Hematopoietic multipotent progenitor cell treated with erythropoietin and hydrocortisone succinate and interleukin-3 and kit ligand, for 4 days (in vitro differentiated cells): ENCODE data around the gene KRT71.

Experiments
- DNase-seq: peaks from one replicate; pipeline ENCODE4 v3.0.0-alpha.2; 2015

KRT71 gene

GRCh38 chr12:52534482-52534881, 18.5 kb downstream of the KRT71 start:
- peak; percentile 11 for DNase-seq

DNA sequence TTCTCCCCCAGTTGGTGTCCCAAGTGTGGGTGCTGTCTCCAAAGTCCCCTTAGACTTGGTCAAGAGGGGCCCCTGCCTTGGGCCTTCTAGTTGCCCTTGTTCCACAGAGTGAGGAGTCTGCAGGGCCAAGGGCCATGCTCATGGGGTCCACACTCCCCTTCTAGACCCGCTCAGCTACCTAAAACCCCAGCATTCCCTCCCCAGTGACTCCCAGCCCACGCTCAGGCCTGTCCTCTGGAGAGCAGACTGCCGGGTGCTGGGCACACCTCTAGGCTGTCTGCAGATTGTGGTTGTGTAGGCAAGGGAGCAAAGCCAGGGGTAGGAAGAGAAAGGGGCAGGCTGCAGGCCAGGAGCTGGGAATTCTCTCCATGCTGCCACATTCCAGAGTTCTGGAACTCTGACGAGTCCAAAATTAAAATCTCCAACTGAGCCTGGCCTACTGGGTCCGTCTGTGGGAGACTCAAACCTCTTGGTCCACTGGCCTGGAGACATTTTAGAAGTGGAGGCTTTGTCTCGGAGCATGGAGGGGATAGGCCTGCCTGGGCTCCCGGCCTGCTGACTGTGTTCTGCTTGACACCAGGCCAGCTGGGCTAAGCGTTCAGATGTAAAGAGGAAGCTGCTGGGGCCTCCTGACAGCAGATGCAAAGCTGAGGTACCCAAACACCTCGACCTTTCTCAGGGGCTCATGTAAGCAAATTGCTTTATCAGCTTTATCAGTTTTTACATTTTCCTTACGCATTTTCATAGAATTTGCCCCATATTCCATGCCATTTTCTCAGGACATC, 19.1 kb downstream of the KRT71 start:
- peak; percentile 5 for DNase-seq

GRCh38 chr12:52532636-52533035, 20.3 kb downstream of the KRT71 start:
- no peak for DNase-seq

DNA sequence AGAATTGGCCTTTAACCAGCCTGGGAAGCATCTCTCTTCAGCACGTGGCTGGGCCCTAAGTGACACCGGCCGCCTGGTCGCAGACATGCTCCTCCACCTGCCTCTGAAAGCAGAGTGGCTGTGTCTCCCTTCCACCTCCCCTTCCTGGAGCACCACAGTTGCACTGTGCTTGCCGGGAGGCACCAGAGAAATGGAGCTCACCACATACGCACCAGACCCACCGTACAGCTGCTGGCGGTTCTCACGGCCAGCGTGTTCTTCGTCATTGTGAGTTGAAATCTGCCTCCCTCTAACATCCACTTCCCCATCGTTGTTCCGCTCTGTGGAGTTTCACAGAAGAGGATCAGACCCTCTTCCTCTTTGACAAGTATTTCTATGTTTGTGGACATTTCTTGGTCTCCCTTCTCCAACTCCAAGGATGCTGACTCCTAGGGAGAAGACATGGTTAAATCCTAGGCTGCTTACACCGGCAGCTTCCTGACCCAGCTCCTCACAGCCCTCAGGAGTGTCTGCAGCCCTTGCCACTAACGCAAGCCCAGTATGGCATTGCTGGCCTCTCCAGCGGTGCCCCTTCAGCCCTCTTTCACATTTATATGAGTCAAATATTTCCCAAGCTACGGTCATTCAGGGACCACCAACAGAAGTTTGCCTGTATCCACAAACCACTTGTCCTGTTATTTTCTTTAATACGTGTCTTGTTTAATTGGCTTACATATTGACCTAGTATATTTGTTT, 21.2 kb downstream of the KRT71 start:
- peak; percentile 9 for DNase-seq

DNA sequence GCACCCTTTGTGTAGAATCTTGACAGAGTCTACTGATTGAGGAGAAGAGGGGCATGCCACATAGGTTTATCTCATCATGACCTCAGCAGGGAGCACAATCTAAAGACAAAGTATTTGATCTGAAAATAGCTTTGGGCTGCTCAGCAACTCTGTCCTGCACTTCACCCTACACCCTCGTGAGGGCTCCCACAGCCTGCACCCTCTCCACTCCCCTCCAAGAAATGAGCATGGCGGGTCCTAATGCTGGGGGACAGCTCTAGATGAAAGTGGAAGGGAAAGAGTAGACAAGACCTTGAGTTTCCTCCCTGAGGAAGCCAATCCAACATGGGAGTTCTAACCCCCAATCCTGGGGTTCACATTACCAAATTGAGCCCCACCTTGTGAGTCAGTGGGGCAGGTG, 22.0 kb downstream of the KRT71 start:
- DNase-seq, result no peak

- no peak for DNase-seq
Observed at GRCh38 chr12:52530366-52530765, 22.6 kb downstream of the KRT71 start.

DNA sequence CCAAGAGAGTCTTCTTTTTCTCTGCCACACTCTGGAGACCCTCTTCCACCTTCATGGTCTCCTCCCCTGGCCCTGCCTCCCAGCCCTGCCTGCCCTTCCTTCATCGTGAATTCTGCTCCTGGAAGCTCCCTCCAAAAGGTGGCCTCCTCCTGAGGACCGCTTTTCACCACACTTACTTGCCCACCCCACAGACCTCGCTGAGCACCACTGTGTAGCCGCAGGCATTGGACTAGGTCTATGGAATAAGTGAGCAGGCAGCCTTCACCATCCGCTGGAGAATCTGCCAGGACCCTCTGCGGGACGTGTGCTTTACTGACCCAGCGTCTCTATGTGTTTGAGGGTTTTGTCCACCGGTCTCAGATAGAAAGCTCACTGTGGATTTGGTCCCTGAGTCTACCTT, 23.1 kb downstream of the KRT71 start:
- DNase-seq, result no peak

DNA sequence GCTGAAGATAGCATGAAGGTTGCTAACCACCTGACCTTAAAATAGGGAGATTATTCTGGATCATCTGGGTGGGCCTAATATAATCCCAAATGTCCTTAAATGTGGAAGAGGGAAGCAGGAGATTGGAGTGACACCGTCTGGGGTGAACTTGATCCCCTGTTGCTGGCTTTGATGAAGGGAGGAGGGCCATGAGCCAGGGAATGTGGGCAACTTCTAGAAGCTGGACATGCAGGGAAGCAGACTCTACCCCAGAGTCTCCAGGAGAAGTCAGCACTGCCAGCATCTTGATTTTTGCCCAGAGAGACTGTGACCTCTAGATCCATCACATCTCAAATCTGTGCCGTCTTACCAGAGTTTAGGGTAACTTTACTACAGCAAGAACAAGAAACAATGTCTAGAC, 23.5 kb downstream of the KRT71 start:
- no peak for DNase-seq

- no peak for DNase-seq
Observed at GRCh38 chr12:52528641-52529143, 24.3 kb downstream of the KRT71 start.

DNA sequence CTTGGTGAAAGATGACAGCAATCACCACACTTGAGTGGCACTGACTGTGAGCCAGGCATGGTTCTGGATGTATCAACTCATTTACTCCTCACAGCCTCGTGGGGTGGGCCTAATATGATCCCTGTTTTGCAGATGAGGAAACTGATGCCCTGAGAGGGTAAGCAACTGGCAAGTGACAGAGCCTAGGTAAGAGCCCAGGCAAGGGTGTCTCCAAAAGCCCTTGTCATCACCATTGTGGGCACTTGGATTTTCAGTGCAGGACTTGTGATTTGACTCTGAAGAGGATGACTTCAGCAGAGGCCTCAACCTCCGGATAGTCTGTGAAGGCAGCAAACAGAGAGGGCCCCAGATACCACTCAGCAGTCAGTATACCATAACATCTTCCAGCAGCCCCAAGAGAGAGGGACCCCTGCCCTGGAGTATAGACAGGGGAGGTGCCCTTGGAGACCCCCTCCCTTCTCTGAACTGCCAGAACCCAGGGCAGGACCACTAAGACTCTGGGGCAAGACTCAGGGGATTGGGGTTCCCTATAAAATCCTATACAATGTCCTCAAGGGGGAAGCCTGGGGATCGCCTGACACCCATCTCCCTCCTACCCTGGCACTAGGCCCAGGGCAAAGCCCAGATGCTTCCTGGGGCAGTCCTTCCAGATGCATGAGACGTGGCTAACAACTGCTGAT, 25.7 kb downstream of the KRT71 start:
- DNase-seq, result no peak

GRCh38 chr12:52526511-52526951, 26.4 kb downstream of the KRT71 start:
- no peak for DNase-seq

DNA sequence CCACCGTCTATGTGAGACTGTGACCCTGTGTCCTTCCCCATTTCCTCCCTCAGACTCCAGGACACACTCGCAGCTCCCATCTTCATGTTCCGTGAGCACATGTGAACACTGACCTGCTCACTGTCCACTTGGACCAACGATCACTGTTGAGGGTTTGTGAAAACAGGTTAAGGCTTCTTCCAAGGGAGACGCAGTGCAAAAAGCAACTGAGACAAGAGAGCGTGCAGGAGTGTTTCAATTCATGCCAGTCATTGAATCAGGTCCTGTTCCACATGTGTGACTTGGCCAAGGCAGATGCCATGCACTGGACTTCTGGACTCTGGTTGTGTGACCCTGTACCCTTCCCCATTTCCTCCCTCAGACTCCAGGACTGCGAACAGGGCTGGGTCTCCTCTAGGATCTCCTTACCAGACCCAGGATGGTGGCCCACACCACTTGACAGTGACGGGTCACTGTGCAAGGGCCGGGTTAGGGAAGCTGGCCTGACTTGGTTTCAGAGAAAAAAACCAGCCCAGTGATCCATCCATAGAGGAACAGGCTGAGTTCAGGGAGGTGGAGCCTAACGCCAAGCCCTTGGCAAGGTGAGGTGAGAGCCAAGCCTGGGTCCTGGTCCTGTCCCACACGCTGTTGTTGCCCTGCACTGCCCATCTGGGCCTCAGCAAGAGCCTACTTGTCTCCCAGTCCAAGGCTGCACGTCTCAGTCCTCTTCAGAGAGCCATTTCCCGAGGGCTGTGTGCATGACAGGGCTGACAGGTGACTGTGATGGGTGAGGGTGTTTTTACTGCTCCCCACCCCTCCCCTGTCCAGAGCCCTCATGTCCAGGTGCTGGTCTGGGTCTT, 27.1 kb downstream of the KRT71 start:
- no peak for DNase-seq

DNA sequence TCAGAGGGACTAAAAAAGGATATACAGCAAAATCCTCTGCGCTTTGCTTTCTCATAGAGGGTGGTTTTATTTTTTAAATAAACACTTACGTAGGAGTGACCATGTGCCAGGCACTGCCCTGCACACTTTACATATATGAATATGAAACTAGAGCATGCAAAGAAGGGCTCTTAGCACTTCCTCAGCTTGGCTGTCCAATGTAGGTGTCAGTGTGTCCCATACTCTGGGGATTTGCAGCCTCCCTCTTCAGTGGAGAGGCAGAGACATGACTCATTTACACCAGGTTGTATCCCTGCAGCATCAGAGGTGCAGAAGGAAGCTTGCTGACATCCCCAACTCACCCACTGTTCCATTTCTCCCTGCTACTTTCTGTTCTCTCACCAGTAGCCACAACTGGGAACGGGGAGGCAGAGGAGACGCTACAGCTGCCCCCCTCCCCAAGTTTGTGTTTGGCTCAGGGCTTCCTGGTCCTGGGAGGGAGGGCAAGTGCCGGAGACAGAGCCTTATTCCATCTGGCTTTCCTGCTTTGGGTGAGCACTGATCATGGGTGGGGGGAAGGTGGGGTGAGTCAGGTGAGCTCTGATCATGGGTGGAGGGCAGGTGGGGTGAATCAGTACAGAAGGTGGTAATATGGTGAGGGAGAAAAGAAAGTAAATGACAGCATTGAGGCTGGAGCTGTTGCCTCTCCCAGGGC, 27.9 kb downstream of the KRT71 start:
- DNase-seq, result no peak

- no peak for DNase-seq
Observed at GRCh38 chr12:52524241-52524897, 28.6 kb downstream of the KRT71 start.

- no peak for DNase-seq
Observed at GRCh38 chr12:52523824-52524223, 29.1 kb downstream of the KRT71 start.

GRCh38 chr12:52522346-52523011, 30.5 kb downstream of the KRT71 start:
- no peak for DNase-seq

DNA sequence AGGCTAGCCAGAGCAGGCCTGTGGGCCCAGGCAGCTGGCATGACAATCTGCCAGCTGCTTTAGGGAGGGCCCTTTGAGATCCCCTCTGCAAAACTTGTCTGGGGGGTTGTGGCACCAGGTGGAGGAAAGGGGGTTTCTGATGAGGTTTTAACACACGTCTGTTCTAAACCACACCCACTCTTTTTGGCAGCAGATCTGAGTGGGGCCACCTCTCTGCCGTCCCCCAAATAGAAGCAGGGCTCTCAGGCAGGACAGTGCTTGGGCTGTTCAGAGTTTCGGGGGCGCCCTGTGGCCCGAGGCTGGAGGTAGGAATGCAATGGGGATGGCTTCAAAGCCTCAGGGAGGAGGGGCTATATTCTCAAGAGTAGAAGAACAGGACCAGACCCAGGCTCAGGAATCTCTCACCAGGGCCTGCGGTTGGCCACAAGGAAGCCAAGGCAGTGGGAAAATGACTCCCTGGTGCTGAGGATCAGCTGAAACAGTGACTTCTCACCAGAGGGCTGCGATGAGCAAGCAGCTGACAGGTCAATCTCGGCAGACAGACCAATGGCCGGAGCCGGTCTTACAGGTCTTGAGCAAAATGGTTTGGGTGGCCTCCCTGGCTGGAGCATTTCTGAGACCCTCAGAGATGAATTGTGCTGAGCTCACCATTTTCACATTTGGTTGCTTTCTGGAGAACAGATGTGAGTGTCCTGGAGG, 31.2 kb downstream of the KRT71 start:
- DNase-seq, result no peak

DNA sequence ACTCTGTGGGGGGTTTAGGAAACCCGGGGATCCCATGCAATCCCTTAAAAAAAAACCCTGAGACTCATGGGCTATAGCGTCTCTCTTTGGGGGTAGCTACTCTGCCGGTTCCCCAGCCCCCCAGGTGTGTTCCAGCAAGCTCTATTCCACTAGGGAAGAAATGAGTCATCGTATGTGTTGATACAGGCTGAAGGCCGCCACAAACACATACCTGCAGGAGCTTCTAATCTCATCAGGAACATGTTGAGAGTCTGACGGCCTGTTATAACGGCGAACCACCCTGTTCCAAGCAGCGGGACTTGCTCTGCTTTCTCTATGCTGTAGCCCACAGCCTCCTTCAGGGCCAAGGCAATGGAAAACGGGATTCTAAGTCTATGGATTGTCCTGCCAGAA, 31.8 kb downstream of the KRT71 start:
- no peak for DNase-seq

DNA sequence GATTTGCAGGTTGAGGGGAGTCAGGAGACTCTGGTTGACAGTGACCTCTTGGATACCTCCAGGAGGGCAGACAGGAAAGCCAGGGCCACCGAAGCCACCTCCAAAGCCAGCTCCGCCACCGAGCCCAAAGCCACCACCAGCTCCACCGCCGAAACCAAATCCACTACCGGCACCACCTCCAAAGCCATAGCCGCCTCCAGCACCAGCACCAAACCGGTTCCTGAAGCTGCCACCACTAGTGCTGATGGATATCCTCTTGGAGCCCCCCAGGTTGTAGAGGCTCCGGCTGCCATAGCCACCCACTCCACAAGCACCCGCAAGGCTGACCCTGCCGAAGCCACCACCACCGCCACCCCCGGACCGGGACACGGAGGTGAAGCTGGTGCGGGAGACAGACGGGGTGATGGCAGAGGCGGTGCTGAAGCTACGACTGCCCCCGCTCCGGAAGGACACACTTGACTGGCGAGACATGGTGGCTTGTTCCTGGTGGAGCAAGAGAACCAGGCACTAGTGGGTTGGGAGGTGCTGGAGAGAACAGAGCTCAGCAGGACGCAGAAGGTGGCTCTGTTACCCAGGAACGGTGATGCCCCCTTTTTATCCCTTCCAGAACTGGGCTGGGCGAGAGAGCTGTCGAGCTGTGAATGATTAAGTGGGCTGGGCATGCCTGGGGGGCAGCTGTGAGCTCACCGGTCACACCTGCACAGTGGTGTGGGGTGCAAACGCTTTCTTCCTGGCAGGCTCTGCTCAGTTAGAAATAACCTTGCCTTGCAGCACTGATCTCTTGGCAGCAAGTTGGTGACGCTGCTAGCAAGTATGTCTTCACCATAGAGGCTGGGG, 32.9 kb downstream of the KRT71 start, which contains the start of gene KRT5:
Gene KRT5 (minus strand): TSS at position 569 of the 837 bp plus-strand sequence. CDS start 98 bp downstream, at position 471.
- DNase-seq, result no peak
